HCT116 (cell line): ENCODE measurements around the gene MT2A.

Experiments used
- RAD21 ChIP-seq: IDR thresholded peaks from 2 replicates; pipeline ENCODE4 v1.6.1; 2012; ENCODE audit warnings: low read depth, mild to moderate bottlenecking
- TF ChIP-seq, protein P1 (sequence below), 3 experiments: fragments of 200-600 bp in 1 of 3; sonication (generic) in 1 of 3; IDR thresholded peaks in 2 of 3; conservative IDR thresholded peaks in 1 of 3; 2 replicates each; pipeline ENCODE4 v1.5.1; 2012 to 2017; ENCODE audit warnings: low read depth in 2 of 3, low read length in 2 of 3, antibody characterized with exemption in 1 of 3, borderline replicate concordance in 1 of 3, control low read depth in 1 of 3, mild to moderate bottlenecking in 1 of 3, mixed read lengths in 1 of 3, mixed run types in 1 of 3, moderate library complexity in 1 of 3; ENCODE audit not compliant: insufficient read depth in 1 of 3
- TF ChIP-seq, protein P2 (sequence below): IDR thresholded peaks from 2 replicates; pipeline ENCODE4 v1.6.1; 2012; ENCODE audit warnings: low read depth

DNA sequence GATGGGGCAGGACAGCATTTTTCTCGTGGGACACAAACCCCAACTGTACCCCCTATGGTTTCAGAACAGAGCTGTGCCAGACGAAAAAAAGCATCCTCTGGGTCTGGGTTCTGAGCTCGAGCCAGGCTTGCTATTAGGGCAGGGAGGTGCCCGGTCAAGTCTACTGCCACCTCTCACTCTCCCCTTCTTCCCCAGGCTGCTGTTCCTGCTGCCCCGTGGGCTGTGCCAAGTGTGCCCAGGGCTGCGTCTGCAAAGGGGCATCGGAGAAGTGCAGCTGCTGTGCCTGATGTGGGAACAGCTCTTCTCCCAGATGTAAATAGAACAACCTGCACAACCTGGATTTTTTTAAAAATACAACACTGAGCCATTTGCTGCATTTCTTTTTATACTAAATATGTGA lies 18.3 kb downstream of the MT2A start:
- TF ChIP-seq, protein P1, sequence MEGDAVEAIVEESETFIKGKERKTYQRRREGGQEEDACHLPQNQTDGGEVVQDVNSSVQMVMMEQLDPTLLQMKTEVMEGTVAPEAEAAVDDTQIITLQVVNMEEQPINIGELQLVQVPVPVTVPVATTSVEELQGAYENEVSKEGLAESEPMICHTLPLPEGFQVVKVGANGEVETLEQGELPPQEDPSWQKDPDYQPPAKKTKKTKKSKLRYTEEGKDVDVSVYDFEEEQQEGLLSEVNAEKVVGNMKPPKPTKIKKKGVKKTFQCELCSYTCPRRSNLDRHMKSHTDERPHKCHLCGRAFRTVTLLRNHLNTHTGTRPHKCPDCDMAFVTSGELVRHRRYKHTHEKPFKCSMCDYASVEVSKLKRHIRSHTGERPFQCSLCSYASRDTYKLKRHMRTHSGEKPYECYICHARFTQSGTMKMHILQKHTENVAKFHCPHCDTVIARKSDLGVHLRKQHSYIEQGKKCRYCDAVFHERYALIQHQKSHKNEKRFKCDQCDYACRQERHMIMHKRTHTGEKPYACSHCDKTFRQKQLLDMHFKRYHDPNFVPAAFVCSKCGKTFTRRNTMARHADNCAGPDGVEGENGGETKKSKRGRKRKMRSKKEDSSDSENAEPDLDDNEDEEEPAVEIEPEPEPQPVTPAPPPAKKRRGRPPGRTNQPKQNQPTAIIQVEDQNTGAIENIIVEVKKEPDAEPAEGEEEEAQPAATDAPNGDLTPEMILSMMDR (IDR thresholded peaks at IDR 0.05 in 2 of 3, conservative IDR thresholded peaks at IDR 0.05 in 1 of 3; ENCODE audit: borderline replicate concordance in 1 of 3, insufficient read depth in 1 of 3, low read depth in 2 of 3, low read length in 2 of 3), result no peak
- TF ChIP-seq RAD21, result no peak
- TF ChIP-seq, protein P2, sequence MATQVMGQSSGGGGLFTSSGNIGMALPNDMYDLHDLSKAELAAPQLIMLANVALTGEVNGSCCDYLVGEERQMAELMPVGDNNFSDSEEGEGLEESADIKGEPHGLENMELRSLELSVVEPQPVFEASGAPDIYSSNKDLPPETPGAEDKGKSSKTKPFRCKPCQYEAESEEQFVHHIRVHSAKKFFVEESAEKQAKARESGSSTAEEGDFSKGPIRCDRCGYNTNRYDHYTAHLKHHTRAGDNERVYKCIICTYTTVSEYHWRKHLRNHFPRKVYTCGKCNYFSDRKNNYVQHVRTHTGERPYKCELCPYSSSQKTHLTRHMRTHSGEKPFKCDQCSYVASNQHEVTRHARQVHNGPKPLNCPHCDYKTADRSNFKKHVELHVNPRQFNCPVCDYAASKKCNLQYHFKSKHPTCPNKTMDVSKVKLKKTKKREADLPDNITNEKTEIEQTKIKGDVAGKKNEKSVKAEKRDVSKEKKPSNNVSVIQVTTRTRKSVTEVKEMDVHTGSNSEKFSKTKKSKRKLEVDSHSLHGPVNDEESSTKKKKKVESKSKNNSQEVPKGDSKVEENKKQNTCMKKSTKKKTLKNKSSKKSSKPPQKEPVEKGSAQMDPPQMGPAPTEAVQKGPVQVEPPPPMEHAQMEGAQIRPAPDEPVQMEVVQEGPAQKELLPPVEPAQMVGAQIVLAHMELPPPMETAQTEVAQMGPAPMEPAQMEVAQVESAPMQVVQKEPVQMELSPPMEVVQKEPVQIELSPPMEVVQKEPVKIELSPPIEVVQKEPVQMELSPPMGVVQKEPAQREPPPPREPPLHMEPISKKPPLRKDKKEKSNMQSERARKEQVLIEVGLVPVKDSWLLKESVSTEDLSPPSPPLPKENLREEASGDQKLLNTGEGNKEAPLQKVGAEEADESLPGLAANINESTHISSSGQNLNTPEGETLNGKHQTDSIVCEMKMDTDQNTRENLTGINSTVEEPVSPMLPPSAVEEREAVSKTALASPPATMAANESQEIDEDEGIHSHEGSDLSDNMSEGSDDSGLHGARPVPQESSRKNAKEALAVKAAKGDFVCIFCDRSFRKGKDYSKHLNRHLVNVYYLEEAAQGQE, result no peak
